ENCODE data around the gene GAREM1. TPM values are rescaled to one million over a fixed set of nuclear protein-coding genes. Genes with fewer than 3 reads are reported as not detected.
A peak's percentile ranks its signal among the peaks of the same experiment; 100 is the strongest.

GAREM1 gene
- total and polyA plus RNA-seq, 2 donors (not counting 1 experiment from before 2014, with no cell fraction given), result 0.92 to 1.5 TPM

DNA sequence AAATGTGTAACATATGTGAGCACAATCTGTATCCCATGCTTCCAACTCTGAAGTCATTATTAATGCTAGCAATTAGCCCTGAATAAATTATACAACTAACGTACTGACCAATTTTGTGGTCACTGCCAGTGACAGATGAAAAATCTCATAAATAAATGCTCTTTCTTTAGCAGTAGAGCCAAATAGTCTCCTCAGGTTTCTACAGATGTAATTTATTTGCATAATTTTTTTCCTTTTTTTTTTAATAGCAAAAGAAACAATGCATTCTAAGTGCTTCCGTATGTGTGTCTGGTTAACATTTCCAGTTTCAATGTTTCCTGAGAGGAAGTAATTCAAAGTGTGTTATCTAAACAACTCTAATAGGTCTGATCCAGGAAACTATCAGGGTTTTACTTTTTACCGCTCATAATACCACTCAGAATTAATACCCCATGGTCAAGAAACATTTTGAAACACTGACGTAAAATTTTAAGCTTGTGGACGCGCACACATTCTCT lies 172.5 kb downstream of the GAREM1 start:
- Histone ChIP-seq H2AFZ (ENCODE audit: low read length) (no peak overlapping the region), H3K79me2 (ENCODE audit: control insufficient read depth, insufficient read depth, low read length) (no peaks in the 10 kb centered on the region), H3K9ac (ENCODE audit: insufficient read depth, low read length) (no peak overlapping the region), H3K9me3 (ENCODE audit: control insufficient read depth, insufficient read depth, low read depth, low read length) (no peaks in the 10 kb centered on the region), H4K20me1 (ENCODE audit: control insufficient read depth, extremely low read depth, insufficient read depth, low read length) (no peaks in the 10 kb centered on the region), H3K27ac (ENCODE audit: insufficient read depth, low read length) (no peak overlapping the region), H3K36me3 (ENCODE audit: control insufficient read depth, insufficient read depth, low read length) (no peaks in the 10 kb centered on the region), H3K27me3 (ENCODE audit: control insufficient read depth, insufficient read depth, low read length) (no peaks in the 10 kb centered on the region), H3K4me2 (ENCODE audit: extremely low read depth, insufficient read depth, low read length) (no peak overlapping the region), H3K4me3 (replicated peaks in 1 of 4; ENCODE audit: control extremely low read depth in 1 of 4, insufficient read depth in 1 of 4, low read depth in 3 of 4, low read length in 4 of 4) (no peak overlapping the region), H3K4me1 (ENCODE audit: control insufficient read depth, extremely low read depth, insufficient read depth, low read length) (no peaks in the 10 kb centered on the region)
- peak; percentile 11 to 36 for DNase-seq (ENCODE audit: low read depth in 2 of 2)
- no peak for TF ChIP-seq EZH2 (IDR thresholded peaks at IDR 0.05; ENCODE audit: low read length, missing control alignments)
- TF ChIP-seq, protein P1, sequence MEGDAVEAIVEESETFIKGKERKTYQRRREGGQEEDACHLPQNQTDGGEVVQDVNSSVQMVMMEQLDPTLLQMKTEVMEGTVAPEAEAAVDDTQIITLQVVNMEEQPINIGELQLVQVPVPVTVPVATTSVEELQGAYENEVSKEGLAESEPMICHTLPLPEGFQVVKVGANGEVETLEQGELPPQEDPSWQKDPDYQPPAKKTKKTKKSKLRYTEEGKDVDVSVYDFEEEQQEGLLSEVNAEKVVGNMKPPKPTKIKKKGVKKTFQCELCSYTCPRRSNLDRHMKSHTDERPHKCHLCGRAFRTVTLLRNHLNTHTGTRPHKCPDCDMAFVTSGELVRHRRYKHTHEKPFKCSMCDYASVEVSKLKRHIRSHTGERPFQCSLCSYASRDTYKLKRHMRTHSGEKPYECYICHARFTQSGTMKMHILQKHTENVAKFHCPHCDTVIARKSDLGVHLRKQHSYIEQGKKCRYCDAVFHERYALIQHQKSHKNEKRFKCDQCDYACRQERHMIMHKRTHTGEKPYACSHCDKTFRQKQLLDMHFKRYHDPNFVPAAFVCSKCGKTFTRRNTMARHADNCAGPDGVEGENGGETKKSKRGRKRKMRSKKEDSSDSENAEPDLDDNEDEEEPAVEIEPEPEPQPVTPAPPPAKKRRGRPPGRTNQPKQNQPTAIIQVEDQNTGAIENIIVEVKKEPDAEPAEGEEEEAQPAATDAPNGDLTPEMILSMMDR (conservative IDR thresholded peaks at IDR 0.05 in 1 of 2, IDR thresholded peaks at IDR 0.05 in 1 of 2; ENCODE audit: low read depth in 1 of 2, low read length in 2 of 2), result no peak

DNA sequence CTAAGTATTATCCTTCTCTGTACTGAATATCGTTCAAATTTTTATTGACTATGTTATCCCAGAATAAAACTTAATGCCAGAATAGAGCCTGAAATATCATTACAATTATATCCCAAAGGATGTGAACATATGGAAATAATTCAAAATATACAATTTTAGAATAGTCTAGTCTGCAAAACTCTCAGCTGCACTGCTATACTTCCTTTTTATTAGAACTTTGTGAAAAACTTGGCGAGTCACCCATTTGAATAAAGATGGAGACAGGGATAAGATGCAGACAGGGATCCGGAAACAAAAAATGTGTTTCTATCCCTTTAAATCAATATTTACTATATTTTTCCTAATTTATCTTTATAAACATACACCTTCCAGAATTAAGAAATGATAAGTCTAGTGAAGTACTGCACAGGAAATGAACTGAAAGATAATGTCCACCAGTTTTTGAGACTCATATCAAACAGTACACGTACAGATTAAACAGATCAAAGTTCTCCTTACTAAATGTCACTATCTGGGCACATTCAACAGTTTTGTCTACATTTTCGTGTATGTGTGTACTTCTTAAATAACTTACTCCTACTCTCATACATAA lies 173.0 kb downstream of the GAREM1 start:
- Histone ChIP-seq H3K9ac (ENCODE audit: insufficient read depth, low read length) (no peak overlapping the region), H3K4me2 (ENCODE audit: extremely low read depth, insufficient read depth, low read length) (no peak overlapping the region), H3K9me3 (ENCODE audit: control insufficient read depth, insufficient read depth, low read depth, low read length) (no peaks in the 10 kb centered on the region), H3K27me3 (ENCODE audit: control insufficient read depth, insufficient read depth, low read length) (no peaks in the 10 kb centered on the region), H3K4me3 (replicated peaks in 1 of 4; ENCODE audit: control extremely low read depth in 1 of 4, insufficient read depth in 1 of 4, low read depth in 3 of 4, low read length in 4 of 4) (no peak overlapping the region), H4K20me1 (ENCODE audit: control insufficient read depth, extremely low read depth, insufficient read depth, low read length) (no peaks in the 10 kb centered on the region), H3K27ac (ENCODE audit: insufficient read depth, low read length) (no peak overlapping the region), H3K79me2 (ENCODE audit: control insufficient read depth, insufficient read depth, low read length) (no peaks in the 10 kb centered on the region), H2AFZ (ENCODE audit: low read length) (no peak overlapping the region), H3K4me1 (ENCODE audit: control insufficient read depth, extremely low read depth, insufficient read depth, low read length) (no peaks in the 10 kb centered on the region), H3K36me3 (ENCODE audit: control insufficient read depth, insufficient read depth, low read length) (no peaks in the 10 kb centered on the region)
- no peak for DNase-seq (ENCODE audit: low read depth in 2 of 2)
- no peak for TF ChIP-seq EZH2 (IDR thresholded peaks at IDR 0.05; ENCODE audit: low read length, missing control alignments)
- TF ChIP-seq, protein P1 (conservative IDR thresholded peaks at IDR 0.05 in 1 of 2, IDR thresholded peaks at IDR 0.05 in 1 of 2; ENCODE audit: low read depth in 1 of 2, low read length in 2 of 2), result no peak

DNA sequence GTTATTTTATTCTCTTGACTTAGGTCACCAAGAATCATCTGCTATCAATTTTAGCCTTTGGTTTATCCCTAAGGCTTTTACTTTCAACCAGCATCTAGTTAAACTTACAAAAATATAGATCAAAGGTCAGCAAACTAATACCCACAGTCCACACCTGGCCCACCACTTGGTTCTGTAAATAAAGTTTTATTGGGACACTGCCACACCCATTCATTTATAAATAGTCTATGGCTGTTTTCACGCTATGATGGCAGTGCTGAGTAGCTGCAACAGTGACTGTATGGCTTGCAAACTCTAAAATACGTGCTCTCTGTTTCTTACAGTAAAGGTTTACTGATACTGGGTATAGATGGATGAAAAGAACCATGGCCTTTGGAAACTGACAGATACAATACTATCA lies 173.8 kb downstream of the GAREM1 start:
- no peaks in the 10 kb centered on the region for H3K4me1 ChIP-seq (ENCODE audit: control insufficient read depth, extremely low read depth, insufficient read depth, low read length)
- H3K9me3 ChIP-seq (ENCODE audit: control insufficient read depth, insufficient read depth, low read depth, low read length), result no peaks in the 10 kb centered on the region
- DNase-seq (ENCODE audit: low read depth in 2 of 2), result no peak
- no peak overlapping the region for H3K4me3 ChIP-seq (replicated peaks in 1 of 4; ENCODE audit: control extremely low read depth in 1 of 4, insufficient read depth in 1 of 4, low read depth in 3 of 4, low read length in 4 of 4)
- H2AFZ ChIP-seq (ENCODE audit: low read length), result no peak overlapping the region
- no peaks in the 10 kb centered on the region for H4K20me1 ChIP-seq (ENCODE audit: control insufficient read depth, extremely low read depth, insufficient read depth, low read length)
- no peak for TF ChIP-seq EZH2 (IDR thresholded peaks at IDR 0.05; ENCODE audit: low read length, missing control alignments)
- TF ChIP-seq, protein P1 (conservative IDR thresholded peaks at IDR 0.05 in 1 of 2, IDR thresholded peaks at IDR 0.05 in 1 of 2; ENCODE audit: low read depth in 1 of 2, low read length in 2 of 2), result no peak
- H3K36me3 ChIP-seq (ENCODE audit: control insufficient read depth, insufficient read depth, low read length), result no peaks in the 10 kb centered on the region
- no peak overlapping the region for H3K9ac ChIP-seq (ENCODE audit: insufficient read depth, low read length)
- no peak overlapping the region for H3K4me2 ChIP-seq (ENCODE audit: extremely low read depth, insufficient read depth, low read length)
- no peak overlapping the region for H3K27ac ChIP-seq (ENCODE audit: insufficient read depth, low read length)
- H3K79me2 ChIP-seq (ENCODE audit: control insufficient read depth, insufficient read depth, low read length), result no peaks in the 10 kb centered on the region
- H3K27me3 ChIP-seq (ENCODE audit: control insufficient read depth, insufficient read depth, low read length), result no peaks in the 10 kb centered on the region
